ENCODE measurements around the gene MINDY4.

DNA sequence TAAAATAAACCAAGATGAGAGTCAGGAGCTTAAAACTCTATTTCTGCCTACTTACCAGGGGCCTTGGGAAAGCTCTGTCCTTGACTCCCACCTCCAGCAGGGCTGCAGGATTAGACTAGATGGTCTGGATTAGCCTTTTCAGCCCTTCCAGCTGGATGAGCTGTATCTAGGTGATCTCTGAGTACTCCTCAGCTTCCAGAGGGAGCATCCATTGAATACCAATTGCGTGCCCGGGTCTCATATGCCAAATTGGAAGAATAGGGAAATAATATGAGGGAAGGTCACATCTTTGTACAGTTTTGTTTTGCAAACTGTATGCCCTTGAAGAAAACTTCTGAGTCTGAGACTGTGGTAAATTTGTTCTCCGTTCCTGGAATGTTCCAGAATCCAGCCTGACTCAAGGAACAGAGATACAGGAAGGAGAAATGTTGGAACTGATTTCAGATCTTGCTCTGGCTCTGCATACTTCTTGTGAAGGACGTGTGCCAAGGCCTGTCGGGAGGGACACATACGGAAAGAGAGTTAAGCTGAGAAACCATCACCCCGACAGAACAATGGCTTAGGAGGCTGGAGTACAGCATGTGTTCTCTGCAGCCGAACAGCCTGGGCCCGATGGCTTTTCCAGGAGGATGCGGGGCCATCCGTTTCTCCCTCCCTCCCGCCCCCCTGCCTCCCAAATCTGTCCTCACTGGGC lies 44.9 kb downstream of the MINDY4 start:
- TF ChIP-seq, protein P1, sequence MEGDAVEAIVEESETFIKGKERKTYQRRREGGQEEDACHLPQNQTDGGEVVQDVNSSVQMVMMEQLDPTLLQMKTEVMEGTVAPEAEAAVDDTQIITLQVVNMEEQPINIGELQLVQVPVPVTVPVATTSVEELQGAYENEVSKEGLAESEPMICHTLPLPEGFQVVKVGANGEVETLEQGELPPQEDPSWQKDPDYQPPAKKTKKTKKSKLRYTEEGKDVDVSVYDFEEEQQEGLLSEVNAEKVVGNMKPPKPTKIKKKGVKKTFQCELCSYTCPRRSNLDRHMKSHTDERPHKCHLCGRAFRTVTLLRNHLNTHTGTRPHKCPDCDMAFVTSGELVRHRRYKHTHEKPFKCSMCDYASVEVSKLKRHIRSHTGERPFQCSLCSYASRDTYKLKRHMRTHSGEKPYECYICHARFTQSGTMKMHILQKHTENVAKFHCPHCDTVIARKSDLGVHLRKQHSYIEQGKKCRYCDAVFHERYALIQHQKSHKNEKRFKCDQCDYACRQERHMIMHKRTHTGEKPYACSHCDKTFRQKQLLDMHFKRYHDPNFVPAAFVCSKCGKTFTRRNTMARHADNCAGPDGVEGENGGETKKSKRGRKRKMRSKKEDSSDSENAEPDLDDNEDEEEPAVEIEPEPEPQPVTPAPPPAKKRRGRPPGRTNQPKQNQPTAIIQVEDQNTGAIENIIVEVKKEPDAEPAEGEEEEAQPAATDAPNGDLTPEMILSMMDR (IDR thresholded peaks at IDR 0.05) = no peak
- TF ChIP-seq POLR2A (IDR thresholded peaks at IDR 0.05) = no peak

Measured in right lobe of liver (tissue), 4 donors.